K562 (cell line): ENCODE measurements around the gene ALDOC. TPM values are rescaled to one million over a fixed set of nuclear protein-coding genes. Genes with fewer than 3 reads are reported as not detected.

Experiments used
- ATAC-seq: fragments of 200-7000 bp; cut with Tn5 transposase; 3 replicates; pipeline ENCODE4 v1.9.1; 2020; ENCODE audit warnings: moderate library complexity
- BruUV-seq: library from RNA; stranded (reverse); fragments of 400-500 nt; replicated peaks from 2 replicates; lab custom pipeline; 2021; lab: Mats Ljungman, UMichigan
- CTCF ChIA-PET: fragments of 300-600 bp; formaldehyde crosslinking; extraction: SDS; loops from one replicate; lab custom pipeline; 2021; ENCODE audit warnings: low intra/inter-chr PET ratio; lab: Yijun Ruan, JAX
- POLR2A ChIA-PET: fragments of 300-600, 350-650 bp; sonication (Branson Sonifier 250); formaldehyde crosslinking; extraction: SDS; loops from one replicate; lab custom pipeline; 2021; ENCODE audit warnings: antibody characterized with exemption, inconsistent platforms; lab: Yijun Ruan, JAX
- DNase-seq, 4 experiments: peaks; one replicate each; pipeline versions ENCODE4 v3.0.0 to v3.0.0-alpha.2; 2011 to 2018; ENCODE audit warnings: low spot score in 3 of 4, mixed read lengths in 3 of 4; ENCODE audit errors: extremely low read depth in 1 of 4
- FAIRE-seq: peaks from 2 replicates; lab custom pipeline; 2011; peaks lifted over from hg19 to GRCh38; lab: Jason Lieb, UNC
- H2AFZ ChIP-seq: 2 replicates; pipeline ENCODE4 v1.6.0; 2011; ENCODE audit warnings: low read depth, low read length, control low read depth, inconsistent platforms
- H3K27ac ChIP-seq: fragments of 200-600 bp; 3 replicates; pipeline ENCODE4 v1.8.0; 2011; ENCODE audit warnings: low read depth, mild to moderate bottlenecking, control low read depth, inconsistent platforms, low read length, moderate library complexity, mixed read lengths; ENCODE audit errors: extremely low read depth
- H3K27me3 ChIP-seq, 2 experiments: fragments of 300-600 bp in 1 of 2; 2 replicates in 1 of 2; 3 replicates in 1 of 2; pipeline versions ENCODE4 v1.6.0 to v1.8.0; 2011; ENCODE audit warnings: inconsistent platforms in 2 of 2, low read length in 2 of 2, mild to moderate bottlenecking in 1 of 2, mixed read lengths in 1 of 2, moderate library complexity in 1 of 2; ENCODE audit not compliant: control insufficient read depth in 2 of 2, insufficient read depth in 2 of 2
- H3K36me3 ChIP-seq: fragments of 300-600 bp; 3 replicates; pipeline ENCODE4 v1.8.0; 2011; ENCODE audit warnings: mild to moderate bottlenecking, low read length, inconsistent platforms; ENCODE audit not compliant: control insufficient read depth, insufficient read depth
- H3K4me1 ChIP-seq, 2 experiments: fragments of 200-600 bp in 1 of 2; replicated peaks in 1 of 2; 2 replicates in 1 of 2; 3 replicates in 1 of 2; pipeline versions ENCODE4 v1.5.1 to v1.8.0; 2011; ENCODE audit warnings: inconsistent platforms in 2 of 2, low read length in 2 of 2, mild to moderate bottlenecking in 1 of 2, mixed read lengths in 1 of 2, moderate library complexity in 1 of 2; ENCODE audit not compliant: control insufficient read depth in 2 of 2, insufficient read depth in 2 of 2
- H3K4me2 ChIP-seq: 2 replicates; pipeline ENCODE4 v1.6.1; 2011; ENCODE audit warnings: low read length, control low read depth, inconsistent platforms, mixed read lengths; ENCODE audit not compliant: insufficient read depth
- H3K4me3 ChIP-seq: fragments of 200-600 bp; sonication (generic), shearing (Covaris generic); 2 replicates; pipeline ENCODE4 v1.5.1; 2016; ENCODE audit warnings: control low read depth, inconsistent platforms
- H3K79me2 ChIP-seq: fragments of 200-600 bp; 3 replicates; pipeline ENCODE4 v1.8.0; 2011; ENCODE audit warnings: low read length, inconsistent platforms; ENCODE audit not compliant: control insufficient read depth, insufficient read depth
- H3K9ac ChIP-seq, 2 experiments: 2 replicates each; pipeline versions ENCODE4 v1.6.0 to v1.6.1; 2011; ENCODE audit warnings: low read depth in 2 of 2, low read length in 2 of 2, control low read depth in 1 of 2, inconsistent platforms in 1 of 2, mild to moderate bottlenecking in 1 of 2, mixed read lengths in 1 of 2; ENCODE audit not compliant: insufficient read depth in 1 of 2
- H3K9me1 ChIP-seq: one replicate; pipeline ENCODE4 v1.6.0; 2011; ENCODE audit warnings: inconsistent platforms, mild to moderate bottlenecking, low read length, moderate library complexity; ENCODE audit not compliant: control insufficient read depth, insufficient read depth
- H3K9me3 ChIP-seq: replicated peaks from 2 replicates; pipeline ENCODE4 v1.5.1; 2011; ENCODE audit warnings: low read depth, low read length, inconsistent platforms; ENCODE audit not compliant: control insufficient read depth, insufficient read depth
- H4K20me1 ChIP-seq: replicated peaks from 2 replicates; pipeline ENCODE4 v1.6.1; 2011; ENCODE audit warnings: low read length, inconsistent platforms, mixed read lengths; ENCODE audit not compliant: control insufficient read depth, insufficient read depth
- ATF1 ChIP-seq, 2 experiments: fragments of 450-650 bp in 1 of 2; IDR thresholded peaks; 2 replicates each; pipeline ENCODE4 v1.6.1; 2016; ENCODE audit warnings: missing compliant biosample characterization in 1 of 2, missing genetic modification characterization in 1 of 2
- CBX3 ChIP-seq, 2 experiments: IDR thresholded peaks; 1 replicate in 1 of 2; 2 replicates in 1 of 2; pipeline ENCODE4 v1.6.1; 2012; ENCODE audit warnings: inconsistent platforms in 2 of 2, low read length in 2 of 2, borderline replicate concordance in 1 of 2, control low read depth in 1 of 2
- CXXC5 ChIP-seq: fragments of 250-450 bp; sonication (Bioruptor Pico); IDR thresholded peaks from 2 replicates; pipeline ENCODE4 v1.8.0; 2022; ENCODE audit warnings: inconsistent platforms, mild to moderate bottlenecking, moderate library complexity
- DACH1 ChIP-seq: fragments of 450-650 bp; IDR thresholded peaks from 2 replicates; pipeline ENCODE4 v1.6.1; 2018; ENCODE audit not compliant: partially characterized antibody
- HMG20A ChIP-seq: fragments of 450-650 bp; formaldehyde crosslinking; conservative IDR thresholded peaks from 2 replicates; pipeline ENCODE4 v1.4.0; 2020; ENCODE audit warnings: mild to moderate bottlenecking, mixed read lengths
- ILF3 ChIP-seq: fragments of 450-650 bp; IDR thresholded peaks from 2 replicates; pipeline ENCODE4 v1.6.1; 2018; ENCODE audit warnings: antibody characterized with exemption, mild to moderate bottlenecking, moderate library complexity, borderline replicate concordance
- NCOA1 ChIP-seq: fragments of 450-650 bp; IDR thresholded peaks from 2 replicates; pipeline ENCODE4 v1.6.1; 2016; ENCODE audit warnings: low read depth
- OTX1 ChIP-seq: fragments of 450-650 bp; formaldehyde crosslinking; IDR thresholded peaks from 2 replicates; pipeline ENCODE4 v1.4.0; 2022; ENCODE audit warnings: mild to moderate bottlenecking
- PHF20 ChIP-seq: fragments of 450-650 bp; IDR thresholded peaks from 2 replicates; pipeline ENCODE4 v1.6.1; 2018; ENCODE audit not compliant: partially characterized antibody
- PHTF2 ChIP-seq: fragments of 250-450 bp; sonication (Bioruptor Pico); IDR thresholded peaks from 2 replicates; pipeline ENCODE4 v1.5.0; 2021; ENCODE audit warnings: mild to moderate bottlenecking
- SMAD4 ChIP-seq: fragments of 250-450 bp; sonication (Bioruptor Pico); conservative IDR thresholded peaks from 2 replicates; pipeline ENCODE4 v1.8.0; 2021; ENCODE audit warnings: inconsistent platforms, mild to moderate bottlenecking, moderate library complexity
- ZNF282 ChIP-seq: sonication (generic); formaldehyde crosslinking; IDR thresholded peaks from 2 replicates; pipeline ENCODE4 v1.8.1; 2023; ENCODE audit warnings: missing genetic modification reagents
- ZNF449 ChIP-seq: fragments of 250-450 bp; sonication (Bioruptor Pico); IDR thresholded peaks from 2 replicates; pipeline ENCODE4 v1.8.0; 2022; ENCODE audit warnings: moderate library complexity, mild to moderate bottlenecking, inconsistent platforms
- ZNF589 ChIP-seq: fragments of 200-800 bp; sonication (Bioruptor generic); IDR thresholded peaks from 2 replicates; pipeline ENCODE4 v1.6.1; 2016; ENCODE audit warnings: low read depth, missing genetic modification characterization, missing compliant biosample characterization
- ZNF79 ChIP-seq: fragments of 250-450 bp; sonication (Bioruptor Pico); IDR thresholded peaks from 2 replicates; pipeline ENCODE4 v1.4.0; 2020; ENCODE audit warnings: low read depth, mild to moderate bottlenecking, moderate library complexity
- WGBS: fragments of 100-300 bp; shearing (Covaris generic); methylation state at CpG from one replicate; pipeline ENCODE4 v1.1.6; 2016; ENCODE audit warnings: low coverage, mixed read lengths; ENCODE audit not compliant: insufficient coverage; ENCODE audit errors: missing lambda C conversion rate; 5-methylcytosine and 5-hydroxymethylcytosine counted together
- in situ Hi-C: fragments of 300-500 bp; cut with MboI; formaldehyde crosslinking; loops from 4 replicates; pipeline ENCODE4 v1.15.0; 2018; ENCODE audit warnings: inconsistent platforms, mixed read lengths
- intact Hi-C: fragments of 100-400 bp; cut with micrococcal nuclease; formaldehyde crosslinking; loops from 2 replicates; pipeline ENCODE4 v1.14.2; 2022
- polyA plus RNA-seq, 8 experiments: library from polyadenylated mRNA; depleted of rRNA in 4 of 8; stranded (reverse) in 5 of 8; unstranded in 3 of 8; fragments of >200 nt; fragmentation: Nextera tagmentation in 2 of 8; fragmentation: Illumina TruSeq in 1 of 8; extraction: Ambion mirVana in 2 of 8; extraction: Trizol in 1 of 8; gene quantifications; 2 replicates each; pipeline versions ENCODE4 v1.2.1 to v1.2.3, GENCODE V29; 2011 to 2014; ENCODE audit warnings: inconsistent platforms in 1 of 8, missing spikeins in 1 of 8
- total RNA-seq, 7 experiments: library from RNA; depleted of rRNA in 6 of 7; stranded (reverse); fragments of >200 nt in 6 of 7; fragmentation: Illumina TruSeq in 2 of 7; extraction: Trizol in 2 of 7; gene quantifications; 2 replicates each; pipeline versions ENCODE4 v1.2.1 to v1.2.3, GENCODE V29; 2011 to 2021; ENCODE audit warnings: low replicate concordance in 1 of 7
- TF ChIP-seq, protein P1 (sequence below): fragments of 450-650 bp; IDR thresholded peaks from 2 replicates; pipeline ENCODE4 v1.6.1; 2017; ENCODE audit warnings: antibody characterized with exemption, mild to moderate bottlenecking

ALDOC gene
- total and polyA plus RNA-seq, 9 of the 15 experiments (the other 6 are each of a cell fraction or from before 2014, with no cell fraction given), result 43.2 to 263 (median 99.2) TPM

DNA sequence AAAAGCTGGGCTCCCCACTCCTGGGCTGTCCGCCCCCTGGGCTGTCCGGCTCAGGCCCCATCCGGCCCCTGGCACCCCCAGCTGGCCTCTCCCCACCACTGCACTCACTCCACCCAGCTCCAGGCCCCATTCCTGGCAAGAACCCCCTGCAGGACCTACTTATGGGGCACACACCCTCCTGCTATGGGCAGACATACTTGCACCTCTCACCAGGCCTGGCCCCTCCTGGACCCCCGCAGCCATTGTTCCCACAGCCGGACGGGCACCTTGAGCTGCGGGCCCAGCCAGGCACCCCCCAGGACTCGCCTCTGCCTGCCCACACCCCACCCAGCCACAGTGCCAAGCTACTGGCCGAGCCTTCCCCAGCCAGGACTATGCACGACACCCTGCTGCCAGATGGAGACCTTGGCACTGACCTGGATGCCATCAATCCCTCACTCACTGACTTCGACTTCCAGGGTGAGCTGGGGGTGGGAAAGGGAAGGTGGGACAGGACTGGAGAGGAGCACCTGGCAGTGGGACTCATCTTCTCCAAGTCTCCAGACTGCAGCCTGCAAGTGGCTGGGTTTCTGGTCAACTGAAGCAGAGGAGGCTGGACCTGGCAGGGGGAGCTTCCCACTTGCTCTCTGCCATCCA lies 41.8 kb downstream of the ALDOC start (continued):
- no peak for TF ChIP-seq ILF3
- no peak for TF ChIP-seq ZNF449

GRCh38 chr17:28533091-28533807 lies 43.4 kb downstream of the ALDOC start:
- H3K27me3 ChIP-seq, result peaks cover 5 to 44% of the 10 kb centered on the region in 2 experiments; a peak in 4 of 5 replicates
- peaks cover under 1 to 16% of the 10 kb centered on the region in 2 experiments; a peak in 3 of 5 replicates for H3K4me1 ChIP-seq
- H3K27ac ChIP-seq, result no peak overlapping the region
- WGBS, result 7% methylated on average over 14 of the region's 16 CpGs
- 0 out of 2 replicates have a peak, but pooled peaks cover 13% of the 10 kb centered on the region for H4K20me1 ChIP-seq
- DNase-seq (no peak), ATAC-seq (no peak), FAIRE-seq (no peak)
- no peaks in the 10 kb centered on the region for H3K79me2 ChIP-seq
- intact Hi-C loops, result no loop called here
- POLR2A ChIA-PET, result no interaction called here
- no TSS peak for BruUV-seq
- in situ Hi-C loops, result no loop called here
- CTCF ChIA-PET, result no interaction called here
- no peaks in the 10 kb centered on the region for H3K36me3 ChIP-seq
- H3K9me1 ChIP-seq, result no peaks in the 10 kb centered on the region
- no peak overlapping the region for H3K4me3 ChIP-seq
- no peak overlapping the region for H3K9ac ChIP-seq
- H3K9me3 ChIP-seq, result no peaks in the 10 kb centered on the region
- no peak overlapping the region for H3K4me2 ChIP-seq
- H2AFZ ChIP-seq, result no peak overlapping the region
- no peak for TF ChIP-seq CBX3 (IDR thresholded peaks at IDR 0.05; ENCODE audit: borderline replicate concordance in 1 of 2, low read length in 2 of 2)
- TF ChIP-seq OTX1 (CRISPR knock-in tag), result no peak
- TF ChIP-seq, protein P1, sequence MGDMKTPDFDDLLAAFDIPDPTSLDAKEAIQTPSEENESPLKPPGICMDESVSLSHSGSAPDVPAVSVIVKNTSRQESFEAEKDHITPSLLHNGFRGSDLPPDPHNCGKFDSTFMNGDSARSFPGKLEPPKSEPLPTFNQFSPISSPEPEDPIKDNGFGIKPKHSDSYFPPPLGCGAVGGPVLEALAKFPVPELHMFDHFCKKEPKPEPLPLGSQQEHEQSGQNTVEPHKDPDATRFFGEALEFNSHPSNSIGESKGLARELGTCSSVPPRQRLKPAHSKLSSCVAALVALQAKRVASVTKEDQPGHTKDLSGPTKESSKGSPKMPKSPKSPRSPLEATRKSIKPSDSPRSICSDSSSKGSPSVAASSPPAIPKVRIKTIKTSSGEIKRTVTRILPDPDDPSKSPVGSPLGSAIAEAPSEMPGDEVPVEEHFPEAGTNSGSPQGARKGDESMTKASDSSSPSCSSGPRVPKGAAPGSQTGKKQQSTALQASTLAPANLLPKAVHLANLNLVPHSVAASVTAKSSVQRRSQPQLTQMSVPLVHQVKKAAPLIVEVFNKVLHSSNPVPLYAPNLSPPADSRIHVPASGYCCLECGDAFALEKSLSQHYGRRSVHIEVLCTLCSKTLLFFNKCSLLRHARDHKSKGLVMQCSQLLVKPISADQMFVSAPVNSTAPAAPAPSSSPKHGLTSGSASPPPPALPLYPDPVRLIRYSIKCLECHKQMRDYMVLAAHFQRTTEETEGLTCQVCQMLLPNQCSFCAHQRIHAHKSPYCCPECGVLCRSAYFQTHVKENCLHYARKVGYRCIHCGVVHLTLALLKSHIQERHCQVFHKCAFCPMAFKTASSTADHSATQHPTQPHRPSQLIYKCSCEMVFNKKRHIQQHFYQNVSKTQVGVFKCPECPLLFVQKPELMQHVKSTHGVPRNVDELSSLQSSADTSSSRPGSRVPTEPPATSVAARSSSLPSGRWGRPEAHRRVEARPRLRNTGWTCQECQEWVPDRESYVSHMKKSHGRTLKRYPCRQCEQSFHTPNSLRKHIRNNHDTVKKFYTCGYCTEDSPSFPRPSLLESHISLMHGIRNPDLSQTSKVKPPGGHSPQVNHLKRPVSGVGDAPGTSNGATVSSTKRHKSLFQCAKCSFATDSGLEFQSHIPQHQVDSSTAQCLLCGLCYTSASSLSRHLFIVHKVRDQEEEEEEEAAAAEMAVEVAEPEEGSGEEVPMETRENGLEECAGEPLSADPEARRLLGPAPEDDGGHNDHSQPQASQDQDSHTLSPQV, result no peak
- no peak for TF ChIP-seq CXXC5
- TF ChIP-seq PHTF2 (CRISPR knock-in tag), result no peak
- no peak for TF ChIP-seq ATF1 (CRISPR knock-in tag; IDR thresholded peaks at IDR 0.05)
- no peak for TF ChIP-seq ATF1 (tag; IDR thresholded peaks at IDR 0.05)
- TF ChIP-seq DACH1, result no peak
- TF ChIP-seq PHF20, result no peak
- TF ChIP-seq ZNF79 (CRISPR knock-in tag), result no peak
- no peak for TF ChIP-seq ZNF589 (CRISPR knock-in tag)
- no peak for TF ChIP-seq NCOA1
- no peak for TF ChIP-seq ZNF282 (CRISPR knock-in tag)
- no peak for TF ChIP-seq SMAD4 (CRISPR knock-in tag)
- TF ChIP-seq HMG20A (CRISPR knock-in tag), result no peak
